Measurements from ENCODE around the gene RXRG. TPM values are rescaled to one million over a fixed set of nuclear protein-coding genes. Genes with fewer than 3 reads are reported as not detected.
A peak's percentile ranks its signal among the peaks of the same experiment; 100 is the strongest.

RXRG gene
- total RNA-seq, 1 experiment from 2014 or later: not detected

DNA sequence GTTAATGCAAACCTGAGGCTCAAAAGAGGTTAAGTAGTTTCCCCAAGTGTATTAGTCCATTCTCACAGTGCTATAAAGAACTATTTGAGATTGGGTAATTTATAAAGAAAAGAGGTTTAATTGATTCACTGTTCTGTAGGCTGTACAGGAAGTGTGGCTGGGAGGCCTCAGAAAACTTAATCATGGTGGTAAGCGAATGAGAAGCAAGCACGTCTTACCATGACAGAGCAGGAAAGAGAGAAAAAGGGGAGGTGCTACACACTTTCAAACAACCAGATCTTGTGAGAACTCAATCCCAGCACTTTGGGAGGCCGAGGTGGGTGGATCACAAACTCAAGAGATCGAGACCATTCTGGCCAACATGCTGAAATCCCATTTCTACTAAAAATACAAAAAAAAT lies 38.5 kb upstream of the RXRG start (continued):
- TF ChIP-seq, protein P1, sequence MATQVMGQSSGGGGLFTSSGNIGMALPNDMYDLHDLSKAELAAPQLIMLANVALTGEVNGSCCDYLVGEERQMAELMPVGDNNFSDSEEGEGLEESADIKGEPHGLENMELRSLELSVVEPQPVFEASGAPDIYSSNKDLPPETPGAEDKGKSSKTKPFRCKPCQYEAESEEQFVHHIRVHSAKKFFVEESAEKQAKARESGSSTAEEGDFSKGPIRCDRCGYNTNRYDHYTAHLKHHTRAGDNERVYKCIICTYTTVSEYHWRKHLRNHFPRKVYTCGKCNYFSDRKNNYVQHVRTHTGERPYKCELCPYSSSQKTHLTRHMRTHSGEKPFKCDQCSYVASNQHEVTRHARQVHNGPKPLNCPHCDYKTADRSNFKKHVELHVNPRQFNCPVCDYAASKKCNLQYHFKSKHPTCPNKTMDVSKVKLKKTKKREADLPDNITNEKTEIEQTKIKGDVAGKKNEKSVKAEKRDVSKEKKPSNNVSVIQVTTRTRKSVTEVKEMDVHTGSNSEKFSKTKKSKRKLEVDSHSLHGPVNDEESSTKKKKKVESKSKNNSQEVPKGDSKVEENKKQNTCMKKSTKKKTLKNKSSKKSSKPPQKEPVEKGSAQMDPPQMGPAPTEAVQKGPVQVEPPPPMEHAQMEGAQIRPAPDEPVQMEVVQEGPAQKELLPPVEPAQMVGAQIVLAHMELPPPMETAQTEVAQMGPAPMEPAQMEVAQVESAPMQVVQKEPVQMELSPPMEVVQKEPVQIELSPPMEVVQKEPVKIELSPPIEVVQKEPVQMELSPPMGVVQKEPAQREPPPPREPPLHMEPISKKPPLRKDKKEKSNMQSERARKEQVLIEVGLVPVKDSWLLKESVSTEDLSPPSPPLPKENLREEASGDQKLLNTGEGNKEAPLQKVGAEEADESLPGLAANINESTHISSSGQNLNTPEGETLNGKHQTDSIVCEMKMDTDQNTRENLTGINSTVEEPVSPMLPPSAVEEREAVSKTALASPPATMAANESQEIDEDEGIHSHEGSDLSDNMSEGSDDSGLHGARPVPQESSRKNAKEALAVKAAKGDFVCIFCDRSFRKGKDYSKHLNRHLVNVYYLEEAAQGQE (IDR thresholded peaks at IDR 0.05; ENCODE audit: low read depth): no peak
- TF ChIP-seq, protein P2, sequence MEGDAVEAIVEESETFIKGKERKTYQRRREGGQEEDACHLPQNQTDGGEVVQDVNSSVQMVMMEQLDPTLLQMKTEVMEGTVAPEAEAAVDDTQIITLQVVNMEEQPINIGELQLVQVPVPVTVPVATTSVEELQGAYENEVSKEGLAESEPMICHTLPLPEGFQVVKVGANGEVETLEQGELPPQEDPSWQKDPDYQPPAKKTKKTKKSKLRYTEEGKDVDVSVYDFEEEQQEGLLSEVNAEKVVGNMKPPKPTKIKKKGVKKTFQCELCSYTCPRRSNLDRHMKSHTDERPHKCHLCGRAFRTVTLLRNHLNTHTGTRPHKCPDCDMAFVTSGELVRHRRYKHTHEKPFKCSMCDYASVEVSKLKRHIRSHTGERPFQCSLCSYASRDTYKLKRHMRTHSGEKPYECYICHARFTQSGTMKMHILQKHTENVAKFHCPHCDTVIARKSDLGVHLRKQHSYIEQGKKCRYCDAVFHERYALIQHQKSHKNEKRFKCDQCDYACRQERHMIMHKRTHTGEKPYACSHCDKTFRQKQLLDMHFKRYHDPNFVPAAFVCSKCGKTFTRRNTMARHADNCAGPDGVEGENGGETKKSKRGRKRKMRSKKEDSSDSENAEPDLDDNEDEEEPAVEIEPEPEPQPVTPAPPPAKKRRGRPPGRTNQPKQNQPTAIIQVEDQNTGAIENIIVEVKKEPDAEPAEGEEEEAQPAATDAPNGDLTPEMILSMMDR (IDR thresholded peaks at IDR 0.05 in 2 of 3, conservative IDR thresholded peaks at IDR 0.05 in 1 of 3; ENCODE audit: borderline replicate concordance in 1 of 3, insufficient read depth in 1 of 3, low read depth in 2 of 3, low read length in 2 of 3): no peak
- TF ChIP-seq MAX (IDR thresholded peaks at IDR 0.05) (no peak), JUND (IDR thresholded peaks at IDR 0.05) (no peak)

DNA sequence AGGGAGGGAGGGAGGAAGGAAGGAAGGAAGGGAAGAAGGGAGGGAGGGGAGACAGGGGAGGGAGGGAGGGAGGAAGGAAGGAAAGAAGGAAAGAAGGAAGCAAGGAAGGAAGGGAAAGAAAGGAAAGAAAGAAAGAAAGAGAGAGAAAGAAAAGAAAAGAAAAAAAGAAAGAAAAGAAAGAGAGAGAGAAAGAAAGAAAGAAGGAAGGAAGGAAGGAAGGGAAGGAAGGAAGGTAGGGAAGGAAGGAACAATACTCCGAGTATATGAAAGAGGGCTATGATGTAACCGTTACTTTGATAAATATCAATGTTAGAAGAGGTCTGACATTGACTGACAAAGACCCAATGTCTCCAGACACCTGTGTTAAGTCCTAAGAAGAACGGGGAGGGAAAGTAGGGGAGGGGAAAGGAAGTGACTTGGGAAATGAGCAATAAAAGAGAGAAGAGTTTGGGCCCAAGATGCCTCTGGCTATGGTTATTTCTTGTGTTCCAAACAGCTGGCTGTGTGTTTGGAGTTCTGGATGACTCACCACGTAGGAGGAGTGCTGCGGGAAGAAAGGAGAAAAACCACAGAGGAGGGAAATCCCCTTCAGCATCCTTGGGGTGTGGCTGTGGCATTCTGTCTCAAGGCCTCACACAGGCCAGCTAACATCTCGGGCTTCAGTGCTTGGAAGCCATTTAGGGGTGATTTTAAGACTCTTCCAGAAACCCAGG lies 37.0 kb upstream of the RXRG start:
- H3K79me2 ChIP-seq (ENCODE audit: insufficient read depth, low read length): no peaks in the 10 kb centered on the region
- H3K27ac ChIP-seq (ENCODE audit: low read depth, low read length): no peak overlapping the region
- peaks cover 0 to 5% of the 10 kb centered on the region in 2 experiments; a peak in 2 of 4 replicates for H3K4me1 ChIP-seq (ENCODE audit: control insufficient read depth in 1 of 2, insufficient read depth in 2 of 2, low read length in 2 of 2)
- H3K9ac ChIP-seq (ENCODE audit: low read length): no peak overlapping the region
- ChIA-PET POLR2A (no interaction called here), CTCF (no interaction called here), RAD21 (ENCODE audit: low non-redundant PET in 1 of 2, low total read pairs in 2 of 2, uncharacterized antibody in 2 of 2, unreplicated experiment in 2 of 2) (no interaction called here)
- peak overlapping the region; percentile 27; the same call in 1 of the 2 replicates for H3K4me2 ChIP-seq (ENCODE audit: low read length)
- H3K9me2 ChIP-seq (ENCODE audit: insufficient read depth): no peaks in the 10 kb centered on the region
- no peak overlapping the region for H3K4me3 ChIP-seq (replicated peaks in 1 of 2; ENCODE audit: low read depth in 1 of 2, low read length in 2 of 2)
- ATAC-seq (peak; percentile 87), DNase-seq (ENCODE audit: low read depth, low spot score) (peak; percentile 28)
- H3K9me3 ChIP-seq (ENCODE audit: control insufficient read depth in 1 of 2, insufficient read depth in 1 of 2, low read depth in 1 of 2, low read length in 2 of 2): no peaks in the 10 kb centered on the region
- no peaks in the 10 kb centered on the region for H3K36me3 ChIP-seq (ENCODE audit: control insufficient read depth in 1 of 2, insufficient read depth in 2 of 2, low read length in 2 of 2)
- H2AFZ ChIP-seq (ENCODE audit: low read depth, low read length, poor library complexity, severe bottlenecking): no peak overlapping the region
- H4K20me1 ChIP-seq (ENCODE audit: insufficient read depth): no peaks in the 10 kb centered on the region
- BruUV-seq (replicated peaks): no TSS peak
- intact Hi-C loops (cut with micrococcal nuclease): no loop called here
- peaks cover 12% of the 10 kb centered on the region for H3K27me3 ChIP-seq (ENCODE audit: insufficient read depth, low read length)
- TF ChIP-seq, protein P3, sequence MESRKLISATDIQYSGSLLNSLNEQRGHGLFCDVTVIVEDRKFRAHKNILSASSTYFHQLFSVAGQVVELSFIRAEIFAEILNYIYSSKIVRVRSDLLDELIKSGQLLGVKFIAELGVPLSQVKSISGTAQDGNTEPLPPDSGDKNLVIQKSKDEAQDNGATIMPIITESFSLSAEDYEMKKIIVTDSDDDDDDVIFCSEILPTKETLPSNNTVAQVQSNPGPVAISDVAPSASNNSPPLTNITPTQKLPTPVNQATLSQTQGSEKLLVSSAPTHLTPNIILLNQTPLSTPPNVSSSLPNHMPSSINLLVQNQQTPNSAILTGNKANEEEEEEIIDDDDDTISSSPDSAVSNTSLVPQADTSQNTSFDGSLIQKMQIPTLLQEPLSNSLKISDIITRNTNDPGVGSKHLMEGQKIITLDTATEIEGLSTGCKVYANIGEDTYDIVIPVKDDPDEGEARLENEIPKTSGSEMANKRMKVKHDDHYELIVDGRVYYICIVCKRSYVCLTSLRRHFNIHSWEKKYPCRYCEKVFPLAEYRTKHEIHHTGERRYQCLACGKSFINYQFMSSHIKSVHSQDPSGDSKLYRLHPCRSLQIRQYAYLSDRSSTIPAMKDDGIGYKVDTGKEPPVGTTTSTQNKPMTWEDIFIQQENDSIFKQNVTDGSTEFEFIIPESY (IDR thresholded peaks at IDR 0.05; ENCODE audit: extremely low read depth, insufficient replicate concordance, low read length): no peak
- TF ChIP-seq ELF1 (IDR thresholded peaks at IDR 0.05; ENCODE audit: borderline replicate concordance, low read depth): no peak
- TF ChIP-seq SIN3A (IDR thresholded peaks at IDR 0.05; ENCODE audit: low read depth): no peak
- TF ChIP-seq CEBPB (IDR thresholded peaks at IDR 0.05; ENCODE audit: low read depth): no peak
- no peak for TF ChIP-seq POLR2A (IDR thresholded peaks at IDR 0.05; ENCODE audit: borderline replicate concordance, extremely low read depth, insufficient read depth, insufficient read length)
- TF ChIP-seq, protein P4, sequence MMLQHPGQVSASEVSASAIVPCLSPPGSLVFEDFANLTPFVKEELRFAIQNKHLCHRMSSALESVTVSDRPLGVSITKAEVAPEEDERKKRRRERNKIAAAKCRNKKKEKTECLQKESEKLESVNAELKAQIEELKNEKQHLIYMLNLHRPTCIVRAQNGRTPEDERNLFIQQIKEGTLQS (IDR thresholded peaks at IDR 0.05): no peak
- TF ChIP-seq, protein P2 (IDR thresholded peaks at IDR 0.05 in 2 of 3, conservative IDR thresholded peaks at IDR 0.05 in 1 of 3; ENCODE audit: borderline replicate concordance in 1 of 3, insufficient read depth in 1 of 3, low read depth in 2 of 3, low read length in 2 of 3): no peak
- peak; percentile 26 for TF ChIP-seq FOSL1 (IDR thresholded peaks at IDR 0.05; ENCODE audit: low read depth)
- TF ChIP-seq TCF7L2 (IDR thresholded peaks at IDR 0.05; ENCODE audit: borderline replicate concordance, extremely low read depth, insufficient read depth, insufficient read length): peak; percentile 32
- TF ChIP-seq EGR1 (IDR thresholded peaks at IDR 0.05; ENCODE audit: low read depth): 0 out of 2 replicates have a peak, but pooled peaks have one; percentile 39

Data from HCT116 (cell line).